Fibroblast of pulmonary artery (primary cell): ENCODE measurements around the gene KRT72.

ENCODE experiments used
- DNase-seq: peaks from one replicate; pipeline ENCODE4 v3.0.0-alpha.2; 2010; ENCODE audit warnings: low read depth
- H3K4me3 ChIP-seq: replicated peaks from 2 replicates; pipeline ENCODE4 v1.5.1; 2011; ENCODE audit warnings: low read depth, mild to moderate bottlenecking, control low read depth, low read length, moderate library complexity
- TF ChIP-seq, protein P1 (sequence below): IDR thresholded peaks from 2 replicates; pipeline ENCODE4 v1.5.1; 2011; ENCODE audit warnings: mild to moderate bottlenecking, control low read depth, low read length, inconsistent platforms; ENCODE audit errors: missing control alignments

The KRT72 gene

DNA sequence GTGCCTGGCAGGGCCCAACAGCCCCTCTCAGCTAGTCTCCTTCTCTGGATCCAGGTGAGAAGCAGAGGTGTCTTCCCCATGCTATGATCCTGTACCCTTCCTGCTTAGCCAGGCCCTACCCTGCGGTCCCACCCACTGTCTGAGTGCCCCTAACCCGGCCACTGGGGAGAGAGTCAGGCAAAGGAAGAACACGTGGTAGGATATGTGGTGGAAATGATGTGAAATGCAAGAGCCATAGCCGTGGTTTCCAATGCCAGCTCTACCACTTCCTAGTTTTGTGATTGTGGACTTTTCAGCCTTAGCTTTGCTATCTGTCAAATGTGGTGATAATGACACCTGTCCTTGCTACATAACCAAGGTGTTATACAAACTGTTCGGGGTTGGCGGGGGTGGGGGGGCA lies 34.9 kb upstream of the KRT72 start:
- TF ChIP-seq, protein P1, sequence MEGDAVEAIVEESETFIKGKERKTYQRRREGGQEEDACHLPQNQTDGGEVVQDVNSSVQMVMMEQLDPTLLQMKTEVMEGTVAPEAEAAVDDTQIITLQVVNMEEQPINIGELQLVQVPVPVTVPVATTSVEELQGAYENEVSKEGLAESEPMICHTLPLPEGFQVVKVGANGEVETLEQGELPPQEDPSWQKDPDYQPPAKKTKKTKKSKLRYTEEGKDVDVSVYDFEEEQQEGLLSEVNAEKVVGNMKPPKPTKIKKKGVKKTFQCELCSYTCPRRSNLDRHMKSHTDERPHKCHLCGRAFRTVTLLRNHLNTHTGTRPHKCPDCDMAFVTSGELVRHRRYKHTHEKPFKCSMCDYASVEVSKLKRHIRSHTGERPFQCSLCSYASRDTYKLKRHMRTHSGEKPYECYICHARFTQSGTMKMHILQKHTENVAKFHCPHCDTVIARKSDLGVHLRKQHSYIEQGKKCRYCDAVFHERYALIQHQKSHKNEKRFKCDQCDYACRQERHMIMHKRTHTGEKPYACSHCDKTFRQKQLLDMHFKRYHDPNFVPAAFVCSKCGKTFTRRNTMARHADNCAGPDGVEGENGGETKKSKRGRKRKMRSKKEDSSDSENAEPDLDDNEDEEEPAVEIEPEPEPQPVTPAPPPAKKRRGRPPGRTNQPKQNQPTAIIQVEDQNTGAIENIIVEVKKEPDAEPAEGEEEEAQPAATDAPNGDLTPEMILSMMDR, result no peak
- no peak overlapping the region for H3K4me3 ChIP-seq
- DNase-seq, result no peak

DNA sequence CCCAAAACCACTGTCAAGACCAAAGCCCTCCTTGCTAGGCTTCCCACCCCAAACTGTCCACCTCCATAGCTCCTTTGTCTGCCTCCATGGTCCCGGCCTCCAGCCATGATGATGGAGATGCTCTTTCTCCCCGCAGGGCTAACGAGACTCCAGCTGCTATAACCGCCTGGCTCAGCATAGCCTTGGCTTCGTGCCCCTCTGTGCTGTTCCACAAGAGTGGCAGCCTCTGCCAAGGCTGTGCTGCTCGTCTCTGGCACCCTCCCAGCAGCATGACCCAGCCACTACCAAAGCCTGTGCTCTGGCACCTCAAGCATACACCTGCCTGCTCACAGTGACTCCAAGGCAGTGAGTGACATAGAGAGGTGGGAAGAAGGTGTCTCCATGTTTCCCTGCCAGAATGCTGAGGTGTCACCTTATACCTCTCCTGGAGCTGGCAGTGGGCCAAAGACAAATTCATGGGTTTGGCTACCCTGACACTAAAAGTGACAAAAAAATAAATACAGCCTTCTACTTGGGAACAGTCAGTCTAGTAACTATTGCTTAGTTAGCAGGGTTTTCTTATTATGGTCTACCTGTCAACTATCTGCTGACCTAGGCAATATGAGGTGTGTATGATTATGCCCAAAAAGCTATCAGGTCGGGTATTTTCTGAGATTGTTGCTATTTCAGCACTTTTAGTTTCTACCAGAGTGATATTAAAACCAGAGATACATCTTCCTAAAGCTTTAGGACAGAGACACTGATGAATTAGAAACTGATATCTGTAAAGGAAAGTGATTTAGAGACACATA lies 33.2 kb upstream of the KRT72 start:
- no peak for DNase-seq
- no peak overlapping the region for H3K4me3 ChIP-seq
- TF ChIP-seq, protein P1, result no peak

- no peak for DNase-seq
- H3K4me3 ChIP-seq, result no peak overlapping the region
- TF ChIP-seq, protein P1, result no peak
These were observed 32.1 kb upstream of the KRT72 start for GRCh38 chr12:52633383-52633782.

- TF ChIP-seq, protein P1, result no peak
- no peak overlapping the region for H3K4me3 ChIP-seq
- no peak for DNase-seq
These were observed 31.4 kb upstream of the KRT72 start for GRCh38 chr12:52632656-52633055.

DNA sequence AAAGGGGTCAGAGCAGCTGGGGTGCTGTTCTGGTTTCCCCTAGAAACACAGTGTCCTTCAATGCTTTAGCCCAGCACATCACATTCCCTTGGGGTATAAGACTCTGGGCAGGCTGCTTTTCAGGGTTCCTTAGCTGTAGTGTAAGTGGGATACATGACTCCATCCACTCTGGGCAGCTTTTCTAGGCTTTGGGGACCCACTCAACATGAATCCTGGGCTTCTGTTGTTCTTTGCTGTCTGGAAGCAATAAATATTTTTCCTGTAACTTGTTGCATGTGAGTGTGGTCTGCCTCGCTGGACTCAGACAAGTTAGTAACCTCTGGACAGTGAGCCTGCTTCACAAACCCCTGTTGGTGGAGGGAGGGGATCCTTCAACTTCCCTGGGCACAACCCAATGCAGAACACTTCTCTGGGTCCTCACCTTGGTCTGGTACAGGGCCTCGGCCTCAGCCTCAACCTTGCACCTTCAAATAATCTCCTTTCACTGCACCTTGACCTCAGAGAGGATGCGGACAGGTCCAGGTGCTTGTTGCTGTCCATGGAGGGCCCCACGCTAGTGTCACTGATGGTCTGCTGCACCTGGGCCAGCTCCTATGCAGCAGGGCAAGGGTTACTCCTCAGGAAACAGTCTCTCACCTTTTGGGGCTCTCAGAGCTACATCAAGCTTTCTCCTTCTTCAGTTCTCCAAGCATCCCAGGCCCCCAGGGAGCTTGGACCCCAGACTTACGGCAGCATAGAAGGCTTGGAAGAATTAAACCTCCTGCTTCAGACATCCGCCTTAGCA lies 30.6 kb upstream of the KRT72 start:
- no peak overlapping the region for H3K4me3 ChIP-seq
- TF ChIP-seq, protein P1, result no peak
- no peak for DNase-seq

GRCh38 chr12:52631264-52631663 lies 30.0 kb upstream of the KRT72 start:
- TF ChIP-seq, protein P1, result no peak
- no peak for DNase-seq
- H3K4me3 ChIP-seq, result no peak overlapping the region
